ENCODE data around the gene ST3GAL4.

ST3GAL4 gene

DNA sequence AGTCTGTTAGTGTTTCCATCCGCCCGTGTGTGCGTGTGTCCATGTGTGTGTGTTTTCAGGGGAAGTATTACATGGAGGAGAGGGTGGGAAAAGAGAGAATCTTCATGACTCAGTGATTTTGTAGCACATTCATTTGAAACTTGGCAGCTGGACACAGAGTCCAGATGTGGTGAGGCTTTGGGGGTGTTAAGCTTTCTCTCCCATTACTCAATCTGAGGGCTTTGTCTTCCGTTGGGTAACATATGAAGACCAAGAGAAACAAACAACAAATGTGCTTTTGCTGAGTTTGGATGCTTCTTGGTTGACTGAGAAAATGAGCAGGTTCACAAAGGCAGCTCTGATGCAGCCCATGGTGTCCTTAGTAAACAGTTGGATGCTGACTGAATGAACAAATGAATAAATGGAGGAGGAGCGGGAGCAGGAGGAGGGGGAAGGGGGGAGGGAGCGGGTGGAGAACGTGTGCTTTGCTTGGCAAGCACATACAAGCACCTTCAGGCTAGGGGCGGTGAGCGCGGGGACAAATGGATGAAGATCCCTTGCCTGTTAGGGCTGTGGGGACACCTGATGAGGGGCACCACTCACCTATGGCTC, 104.3 kb downstream of the ST3GAL4 start:
- Histone ChIP-seq H3K9me3 (no peaks in the 10 kb centered on the region), H3K4me3 (ENCODE audit: low read depth, low read length) (no peak overlapping the region)
- DNase-seq = no peak

DNA sequence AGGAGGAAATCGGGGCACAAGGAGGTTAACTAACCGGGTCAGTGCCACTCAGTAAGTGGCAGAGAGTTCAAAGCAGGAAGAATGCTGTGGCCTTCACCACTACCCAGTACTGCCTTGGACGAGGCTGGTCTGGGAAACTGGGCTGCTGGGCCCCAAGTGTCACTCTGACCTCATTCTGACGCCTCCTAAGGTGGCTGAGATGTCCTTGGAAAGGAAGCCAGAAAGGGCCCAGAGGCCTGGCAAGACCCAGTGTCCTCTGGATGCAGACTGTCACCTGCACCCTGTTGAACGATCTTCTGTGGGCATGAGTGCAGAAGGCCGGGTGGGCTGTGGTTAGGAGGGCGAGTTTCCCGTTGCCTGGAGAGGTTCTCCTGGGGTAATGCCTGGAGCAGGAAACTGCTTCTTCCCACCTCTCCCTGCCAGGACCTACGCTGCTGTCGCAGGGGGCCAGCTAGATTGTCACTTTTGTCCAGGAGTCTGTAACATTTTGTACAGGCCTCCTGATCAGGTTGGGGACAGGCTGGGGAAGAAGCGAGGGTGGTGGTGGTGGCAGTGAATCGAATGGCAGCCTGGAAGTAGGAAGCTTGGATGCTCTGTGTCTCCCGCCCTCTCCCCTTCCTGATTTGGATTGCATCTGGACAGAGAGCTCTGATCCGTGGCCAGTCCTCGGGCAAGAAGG, 105.1 kb downstream of the ST3GAL4 start:
- DNase-seq = no peak
- H3K9me3 ChIP-seq = no peaks in the 10 kb centered on the region
- no peaks in the 10 kb centered on the region for H3K4me1 ChIP-seq
- H3K36me3 ChIP-seq = no peaks in the 10 kb centered on the region
- TF ChIP-seq, protein P1, sequence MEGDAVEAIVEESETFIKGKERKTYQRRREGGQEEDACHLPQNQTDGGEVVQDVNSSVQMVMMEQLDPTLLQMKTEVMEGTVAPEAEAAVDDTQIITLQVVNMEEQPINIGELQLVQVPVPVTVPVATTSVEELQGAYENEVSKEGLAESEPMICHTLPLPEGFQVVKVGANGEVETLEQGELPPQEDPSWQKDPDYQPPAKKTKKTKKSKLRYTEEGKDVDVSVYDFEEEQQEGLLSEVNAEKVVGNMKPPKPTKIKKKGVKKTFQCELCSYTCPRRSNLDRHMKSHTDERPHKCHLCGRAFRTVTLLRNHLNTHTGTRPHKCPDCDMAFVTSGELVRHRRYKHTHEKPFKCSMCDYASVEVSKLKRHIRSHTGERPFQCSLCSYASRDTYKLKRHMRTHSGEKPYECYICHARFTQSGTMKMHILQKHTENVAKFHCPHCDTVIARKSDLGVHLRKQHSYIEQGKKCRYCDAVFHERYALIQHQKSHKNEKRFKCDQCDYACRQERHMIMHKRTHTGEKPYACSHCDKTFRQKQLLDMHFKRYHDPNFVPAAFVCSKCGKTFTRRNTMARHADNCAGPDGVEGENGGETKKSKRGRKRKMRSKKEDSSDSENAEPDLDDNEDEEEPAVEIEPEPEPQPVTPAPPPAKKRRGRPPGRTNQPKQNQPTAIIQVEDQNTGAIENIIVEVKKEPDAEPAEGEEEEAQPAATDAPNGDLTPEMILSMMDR (IDR thresholded peaks at IDR 0.05; ENCODE audit: low read depth, low read length) = no peak
- no peak overlapping the region for H3K4me3 ChIP-seq (ENCODE audit: low read depth, low read length)
- H3K27me3 ChIP-seq = no peaks in the 10 kb centered on the region

More for the DNA sequence above, 104.3 kb downstream of the ST3GAL4 start:
- Histone ChIP-seq H3K27me3 (no peaks in the 10 kb centered on the region), H3K36me3 (no peaks in the 10 kb centered on the region), H3K4me1 (no peaks in the 10 kb centered on the region)
- TF ChIP-seq, protein P1 (IDR thresholded peaks at IDR 0.05; ENCODE audit: low read depth, low read length) = no peak

- H3K4me3 ChIP-seq (ENCODE audit: low read depth, low read length) = no peak overlapping the region
- TF ChIP-seq, protein P1 (IDR thresholded peaks at IDR 0.05; ENCODE audit: low read depth, low read length) = no peak
- H3K36me3 ChIP-seq = no peaks in the 10 kb centered on the region
- no peak for DNase-seq
- no peaks in the 10 kb centered on the region for H3K4me1 ChIP-seq
- no peaks in the 10 kb centered on the region for H3K9me3 ChIP-seq
- no peaks in the 10 kb centered on the region for H3K27me3 ChIP-seq
These were observed 105.6 kb downstream of the ST3GAL4 start for GRCh38 chr11:126461096-126461440.

DNA sequence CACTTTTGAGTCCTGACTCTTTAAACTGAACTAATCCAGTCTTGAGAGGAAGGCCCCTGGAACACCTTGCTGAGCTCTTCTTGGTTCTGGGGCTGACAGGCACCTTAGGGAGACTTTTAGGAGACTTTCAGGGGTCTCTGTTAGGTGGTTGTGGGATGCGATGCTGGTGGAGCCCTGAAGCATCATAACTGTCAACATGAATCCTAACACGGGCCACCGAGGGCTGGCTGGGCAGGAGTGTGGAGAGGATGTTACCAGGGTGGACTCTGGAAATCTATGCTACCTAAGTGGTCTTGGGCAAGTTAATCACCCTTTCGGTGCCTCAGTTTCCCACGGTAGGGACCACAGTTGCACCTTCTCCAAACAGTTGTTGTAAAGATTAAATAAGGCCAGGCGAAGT, 106.5 kb downstream of the ST3GAL4 start:
- Histone ChIP-seq H3K4me3 (ENCODE audit: low read depth, low read length) (no peak overlapping the region), H3K9me3 (no peaks in the 10 kb centered on the region), H3K27me3 (no peaks in the 10 kb centered on the region), H3K4me1 (no peaks in the 10 kb centered on the region), H3K36me3 (no peaks in the 10 kb centered on the region)
- DNase-seq = no peak
- TF ChIP-seq, protein P1 (IDR thresholded peaks at IDR 0.05; ENCODE audit: low read depth, low read length) = no peak

- no peak for DNase-seq
- TF ChIP-seq, protein P1 (IDR thresholded peaks at IDR 0.05; ENCODE audit: low read depth, low read length) = no peak
- H3K36me3 ChIP-seq = no peaks in the 10 kb centered on the region
- no peak overlapping the region for H3K4me3 ChIP-seq (ENCODE audit: low read depth, low read length)
- H3K27me3 ChIP-seq = no peaks in the 10 kb centered on the region
- no peaks in the 10 kb centered on the region for H3K4me1 ChIP-seq
- no peaks in the 10 kb centered on the region for H3K9me3 ChIP-seq
These were observed 106.9 kb downstream of the ST3GAL4 start for GRCh38 chr11:126462422-126462821.

Data from BE2C (cell line).